Fibroblast of upper back skin (primary cell): Measurements from ENCODE around the gene FRYL.
"Not testable (repeated sequence)": the region's sequence is repeated elsewhere in the genome, so short reads cannot be mapped to it uniquely, and the experiment has no call there.

Experiments
- DNase-seq: peaks from one replicate; pipeline ENCODE4 v3.0.0-alpha.2; 2013

Gene FRYL

GRCh38 chr4:48693856-48694574, 86.1 kb downstream of the FRYL start:
- DNase-seq = no peak

DNA sequence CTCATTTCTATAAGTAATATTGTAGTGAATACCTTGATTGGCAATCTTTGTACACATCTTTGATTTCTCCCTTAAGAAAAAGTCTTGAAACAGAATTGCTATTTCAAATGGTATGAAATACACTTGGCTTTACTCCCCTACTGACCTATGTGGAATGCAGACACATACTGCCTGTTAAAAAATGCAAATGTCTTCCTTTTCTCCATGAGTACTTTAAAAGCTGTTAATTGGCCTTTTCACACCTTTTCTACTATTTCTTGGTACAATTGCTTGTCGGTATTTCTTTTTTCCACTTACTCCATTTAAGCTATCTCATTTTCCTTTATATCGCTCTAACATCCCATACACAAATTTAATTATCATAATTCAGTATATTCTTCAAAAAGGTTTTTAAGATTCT, 87.2 kb downstream of the FRYL start:
- peak; percentile 38 for DNase-seq

GRCh38 chr4:48692044-48692443, 88.0 kb downstream of the FRYL start:
- DNase-seq = no peak

DNA sequence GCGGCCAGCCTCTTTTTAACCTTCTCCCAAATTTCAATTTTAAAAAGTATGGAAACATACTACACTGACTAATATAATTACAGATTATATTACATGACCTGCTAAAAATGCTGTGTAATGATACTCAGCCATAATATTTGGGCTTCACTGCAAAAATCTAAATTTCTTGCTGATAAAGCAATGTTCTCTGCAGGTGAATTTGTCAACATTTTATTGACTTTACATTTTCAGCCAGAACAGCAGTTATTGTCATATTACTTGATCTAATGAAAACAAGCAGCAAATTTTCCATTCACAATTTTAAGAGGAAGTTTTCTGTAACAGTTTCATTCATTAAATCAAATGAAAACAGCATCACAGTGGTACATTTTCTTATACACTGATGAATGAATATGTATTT, 91.1 kb downstream of the FRYL start:
- DNase-seq = no peak

GRCh38 chr4:48687313-48688051, 92.6 kb downstream of the FRYL start:
- DNase-seq = no peak

DNA sequence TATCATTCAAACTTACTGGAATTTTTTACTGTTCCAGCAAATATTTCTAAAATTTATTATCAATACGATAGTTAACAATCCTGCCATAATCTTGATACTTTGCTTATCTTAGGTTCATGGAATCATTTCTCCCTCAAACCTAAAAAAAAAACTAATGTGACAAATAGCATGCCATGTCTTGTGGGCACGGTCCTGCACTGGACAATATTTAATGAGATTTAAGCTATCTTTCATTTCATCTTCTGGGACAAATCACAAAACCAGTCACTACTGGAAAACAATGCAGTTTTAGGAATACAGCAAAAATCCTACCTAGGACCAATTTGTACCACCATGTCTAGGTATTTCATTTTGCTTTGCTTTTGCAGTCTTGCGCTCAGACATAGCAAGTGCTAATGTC, 93.7 kb downstream of the FRYL start:
- DNase-seq = no peak

DNA sequence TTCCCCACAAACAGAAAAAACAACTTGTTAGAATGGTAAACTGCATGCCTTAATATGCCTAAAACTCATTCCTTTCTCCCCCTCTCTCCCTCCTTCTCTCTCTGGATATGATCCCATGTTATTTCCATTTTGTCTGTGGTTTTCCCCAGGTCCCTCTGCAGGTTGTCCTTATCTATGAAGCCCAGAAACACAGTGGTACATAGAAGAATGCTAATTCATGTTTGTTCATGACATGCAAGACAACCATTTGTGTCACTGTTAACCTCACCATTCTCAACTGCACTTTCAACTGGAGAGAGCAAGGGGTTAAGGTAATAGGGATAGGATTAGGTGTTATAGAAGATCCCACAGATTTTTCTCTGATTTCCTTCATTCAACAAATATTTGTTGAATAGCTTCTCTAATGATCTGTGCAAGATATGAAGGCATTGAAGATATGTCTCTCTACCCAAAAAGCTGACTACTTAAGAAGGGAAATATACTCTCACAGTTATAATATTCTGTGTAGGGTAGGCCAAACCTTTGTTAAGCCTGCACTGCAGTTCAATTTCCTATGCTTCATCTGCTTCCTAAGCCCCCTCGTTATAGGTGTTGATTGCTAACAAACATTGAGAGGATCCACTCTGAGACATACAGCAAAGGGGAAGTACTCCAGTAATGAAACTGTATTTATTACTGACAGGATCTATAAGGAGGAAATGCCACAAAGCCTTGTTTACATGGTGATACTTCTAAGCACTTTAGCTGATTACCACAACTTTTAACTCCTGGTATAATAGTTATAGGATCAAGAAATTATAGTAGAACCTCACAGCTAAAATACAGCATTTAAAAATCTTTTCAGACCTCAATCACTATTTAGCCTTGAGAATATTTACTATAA, 96.1 kb downstream of the FRYL start:
- no peak for DNase-seq

DNA sequence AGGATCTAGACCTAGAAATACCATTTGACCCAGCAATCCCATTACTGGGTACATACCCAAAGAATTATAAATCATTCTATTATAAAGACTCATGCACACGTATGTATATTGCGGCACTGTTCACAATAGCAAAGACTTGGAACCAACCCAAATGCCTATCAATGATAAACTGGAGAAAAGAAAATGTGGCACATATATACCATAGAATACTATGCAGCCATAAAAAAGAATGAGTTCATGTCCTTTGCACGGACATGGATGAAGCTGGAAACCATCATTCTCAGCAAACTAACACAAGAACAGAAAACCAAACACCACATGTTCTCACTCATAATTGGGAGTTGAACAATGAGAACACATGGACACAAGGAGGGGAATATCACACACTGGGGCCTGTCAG, 97.2 kb downstream of the FRYL start:
- DNase-seq = not testable (repeated sequence)

DNA sequence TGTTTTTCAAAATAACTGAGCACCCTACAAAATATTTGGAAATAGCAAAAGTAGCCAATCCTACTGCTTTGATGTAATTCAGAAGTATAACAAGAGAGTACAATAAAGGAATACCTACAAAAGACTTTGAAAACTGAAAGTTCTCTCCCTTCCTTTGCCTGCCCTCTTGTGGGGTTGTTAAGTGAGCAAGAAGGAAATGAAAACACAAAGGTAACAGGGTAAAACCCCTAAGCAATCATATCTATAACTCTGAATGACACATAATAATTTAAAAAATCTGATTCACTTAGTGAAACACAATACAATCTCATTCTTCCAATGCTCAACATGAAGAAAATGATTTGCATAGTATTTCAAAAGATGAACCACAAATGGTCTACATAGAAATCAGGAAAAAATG, 98.2 kb downstream of the FRYL start:
- DNase-seq = peak; percentile 53

- DNase-seq = no peak
Observed at GRCh38 chr4:48680848-48681568, 99.1 kb downstream of the FRYL start.

DNA sequence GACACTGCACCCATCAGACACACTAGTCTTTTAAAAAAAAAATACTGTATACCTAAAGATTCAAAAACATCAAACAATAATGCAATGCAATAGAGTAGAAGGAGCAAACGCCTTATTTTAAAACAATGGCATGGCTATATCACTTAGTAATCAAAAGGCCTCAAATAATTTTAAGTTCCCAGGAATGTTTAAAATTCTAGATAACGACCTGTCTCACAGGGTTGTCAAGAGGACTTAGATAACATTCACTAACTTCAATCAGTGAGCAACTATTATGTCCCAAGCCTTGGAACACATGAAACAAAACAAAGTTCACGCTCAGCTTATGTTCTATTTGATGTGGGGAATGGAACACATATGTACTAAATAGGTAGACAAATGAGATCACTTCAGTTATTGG, 106.5 kb downstream of the FRYL start:
- no peak for DNase-seq

DNA sequence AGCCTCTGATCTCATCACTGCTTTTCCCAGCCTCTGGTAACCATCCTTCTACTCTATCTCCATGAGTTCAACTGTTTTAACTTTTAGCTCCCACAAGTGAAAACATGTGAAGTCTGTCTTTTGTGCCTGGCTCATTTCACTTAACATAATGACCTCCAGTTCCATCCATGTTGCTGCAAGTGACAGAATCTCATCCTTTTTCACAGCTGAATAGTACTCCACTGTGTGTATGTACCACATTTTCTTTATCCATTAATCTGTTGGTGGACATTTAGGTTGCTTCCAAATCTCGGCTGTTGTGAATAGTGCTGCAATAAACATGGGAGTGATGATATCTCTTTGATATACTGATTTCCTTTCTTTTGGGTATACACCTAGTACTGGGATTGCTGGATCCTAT, 109.5 kb downstream of the FRYL start:
- no peak for DNase-seq

DNA sequence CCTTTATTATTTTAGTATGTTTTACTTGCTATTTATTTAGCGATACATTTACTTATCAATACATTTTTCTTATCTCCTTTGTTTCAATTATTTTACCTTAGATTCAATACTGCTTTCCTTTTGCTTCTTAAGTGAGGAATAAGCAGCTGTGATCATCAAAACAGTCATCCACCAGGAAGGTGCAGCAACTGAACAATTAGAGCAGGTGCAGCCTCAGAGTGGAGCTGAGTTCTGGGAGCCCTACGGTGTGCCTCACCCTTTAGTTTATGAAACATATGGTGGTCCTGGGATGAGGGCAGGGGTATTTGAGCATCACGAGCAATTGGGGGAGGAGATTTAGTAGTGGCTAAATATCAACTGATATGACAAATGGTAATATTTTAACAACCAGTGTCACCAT, 111.0 kb downstream of the FRYL start:
- DNase-seq = no peak

- DNase-seq = no peak
Observed at GRCh38 chr4:48668254-48669017, 111.6 kb downstream of the FRYL start.

DNA sequence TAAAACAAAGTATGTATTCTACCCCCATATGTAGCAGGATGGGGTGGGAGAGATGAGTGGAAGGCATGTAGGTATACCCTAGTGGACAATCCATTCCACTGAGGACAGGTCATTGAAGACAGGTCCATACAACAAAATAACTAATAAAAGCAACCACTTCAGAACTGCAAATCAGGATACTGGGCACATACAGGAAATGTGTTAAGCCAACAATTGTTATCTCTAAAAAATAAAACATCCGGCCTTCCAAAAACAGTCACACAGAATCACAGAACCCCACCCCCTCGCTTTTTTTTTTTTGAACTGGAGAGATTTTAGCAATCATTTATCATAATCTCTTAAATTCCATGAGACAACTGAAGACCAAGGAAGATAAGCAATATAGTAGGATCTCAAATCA, 112.9 kb downstream of the FRYL start:
- DNase-seq = no peak

- DNase-seq = no peak
Observed at GRCh38 chr4:48665555-48666186, 114.4 kb downstream of the FRYL start.

DNA sequence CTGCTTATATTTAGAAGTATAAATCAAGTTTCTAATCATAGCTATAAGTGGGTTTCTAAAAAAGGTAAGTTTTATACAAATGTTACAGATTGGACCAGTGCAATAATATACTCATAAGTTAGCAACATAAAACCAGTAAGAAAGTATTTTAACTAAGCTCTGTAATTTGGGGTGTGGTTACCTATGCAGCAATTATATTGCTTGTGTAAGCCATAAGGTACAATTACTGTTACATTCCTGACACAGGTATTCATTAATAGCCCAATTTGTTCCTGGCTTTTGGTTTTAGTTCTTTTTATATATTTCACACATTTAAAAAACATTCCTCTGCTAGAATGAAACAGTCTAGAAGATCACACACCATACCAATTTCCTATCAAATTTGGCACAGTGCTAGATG, 115.1 kb downstream of the FRYL start:
- DNase-seq = no peak

DNA sequence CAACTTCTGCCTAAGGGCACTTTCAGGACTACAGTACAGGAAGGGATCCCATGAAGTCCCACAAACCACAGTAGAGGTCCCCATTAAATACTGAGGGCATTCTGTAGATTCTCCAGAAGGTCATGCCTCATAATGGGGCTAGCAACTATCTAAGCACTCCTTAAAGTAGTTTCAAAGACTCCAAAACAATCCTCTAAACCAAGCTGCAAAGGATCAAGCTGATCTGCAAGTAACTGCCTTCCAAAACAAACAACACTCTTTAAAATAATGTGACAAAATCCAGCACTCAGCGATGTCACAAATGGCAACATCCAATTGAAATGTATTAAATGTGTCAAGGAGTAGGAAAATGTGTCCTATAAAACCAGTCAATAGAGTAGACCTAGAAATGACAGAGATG, 118.7 kb downstream of the FRYL start:
- no peak for DNase-seq

GRCh38 chr4:48660347-48660746, 119.7 kb downstream of the FRYL start:
- no peak for DNase-seq

DNA sequence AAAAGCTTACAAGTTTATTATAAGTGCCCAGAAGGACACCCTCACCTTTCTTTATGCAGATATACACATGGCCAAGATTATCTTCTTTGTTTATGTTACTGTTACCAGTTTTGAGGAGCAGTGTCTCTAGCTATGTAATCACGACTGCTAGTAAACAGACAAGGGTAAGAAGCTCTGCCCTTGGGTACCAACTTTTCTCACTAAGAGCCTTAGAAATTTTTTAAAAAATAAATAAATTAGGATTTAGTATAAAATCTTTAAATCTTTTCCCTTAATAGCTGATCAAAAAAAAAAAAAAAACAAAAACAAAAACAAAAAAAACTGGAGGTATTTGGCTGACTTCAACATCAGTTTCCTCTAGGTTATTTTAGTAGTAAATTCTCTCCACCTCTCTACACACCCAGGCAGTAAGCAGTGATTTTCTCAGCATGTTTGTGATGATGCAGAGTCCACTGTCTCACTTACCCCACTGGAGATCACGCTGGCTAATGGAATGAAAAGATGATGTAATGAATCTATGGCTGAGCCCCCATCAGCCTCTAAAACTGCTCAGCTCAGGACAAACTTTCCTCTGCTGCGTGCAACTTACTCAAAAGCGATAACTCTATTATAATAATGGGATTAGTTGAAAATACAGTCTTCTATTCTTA, 125.9 kb downstream of the FRYL start:
- DNase-seq = peak; percentile 51
